GM21717 (cell line): ENCODE measurements around the gene AOPEP.

Experiments used
- ATAC-seq: cut with Tn5 transposase; IDR thresholded peaks from one replicate; pipeline ENCODE4 v1.9.1; 2021; ENCODE audit warnings: mild to moderate bottlenecking, moderate library complexity; ENCODE audit not compliant: unreplicated experiment

The AOPEP gene

DNA sequence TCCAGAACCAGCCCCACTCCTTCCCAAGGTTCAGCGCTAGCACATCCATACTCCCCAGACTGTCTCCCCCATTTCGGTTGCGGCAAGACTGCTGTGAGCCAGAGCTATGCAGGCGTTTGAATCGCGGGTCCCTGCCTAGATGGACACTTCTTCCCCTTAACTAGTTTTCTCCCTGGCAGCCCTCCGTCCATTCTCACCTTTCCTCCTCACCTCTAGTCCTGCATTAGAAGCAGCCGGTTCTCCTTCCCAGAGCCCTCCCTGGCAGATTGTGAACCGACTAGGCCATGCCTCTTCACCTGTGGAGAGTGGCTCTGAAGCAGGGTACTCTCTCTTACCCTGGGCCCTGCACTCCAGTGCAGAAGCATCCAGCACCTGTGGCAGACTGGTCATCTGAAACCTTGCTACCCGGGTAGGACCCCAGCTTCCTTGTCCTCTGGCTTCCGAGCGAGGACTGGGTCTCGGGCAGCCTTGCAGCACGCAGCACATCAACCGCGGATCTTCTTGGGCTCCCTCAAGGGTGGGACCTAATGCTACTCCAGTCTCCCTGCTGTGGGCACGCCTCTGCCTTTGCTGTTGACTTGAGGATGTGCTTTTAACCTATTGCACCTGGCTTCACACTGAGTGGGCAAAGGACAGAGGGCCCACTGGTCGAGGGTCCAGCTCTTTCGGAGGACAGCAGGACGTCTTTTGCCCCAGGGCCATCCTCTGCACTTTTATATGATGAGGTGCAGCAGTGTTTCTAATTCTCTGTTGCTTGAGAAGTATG lies 183.6 kb downstream of the AOPEP start:
- ATAC-seq, result no peak

DNA sequence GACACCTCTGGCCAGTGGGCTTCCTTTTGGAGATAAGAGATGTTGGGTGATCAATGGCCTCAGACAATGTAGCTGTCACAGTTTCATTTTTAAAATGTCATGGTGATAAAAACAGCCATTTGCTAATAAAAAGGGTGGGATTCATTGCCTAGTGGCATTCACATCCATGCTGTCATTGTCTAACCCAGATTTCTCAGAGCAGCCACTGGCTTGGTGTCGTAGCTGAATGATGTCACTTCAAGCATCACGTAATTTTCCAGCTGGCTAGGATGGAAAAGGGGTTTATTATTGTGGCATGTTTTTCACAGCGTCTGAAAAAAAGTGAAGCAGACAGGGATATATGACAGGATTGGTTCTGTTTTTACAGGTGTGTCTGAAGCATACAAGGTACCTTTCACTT lies 184.7 kb downstream of the AOPEP start:
- ATAC-seq, result no peak

DNA sequence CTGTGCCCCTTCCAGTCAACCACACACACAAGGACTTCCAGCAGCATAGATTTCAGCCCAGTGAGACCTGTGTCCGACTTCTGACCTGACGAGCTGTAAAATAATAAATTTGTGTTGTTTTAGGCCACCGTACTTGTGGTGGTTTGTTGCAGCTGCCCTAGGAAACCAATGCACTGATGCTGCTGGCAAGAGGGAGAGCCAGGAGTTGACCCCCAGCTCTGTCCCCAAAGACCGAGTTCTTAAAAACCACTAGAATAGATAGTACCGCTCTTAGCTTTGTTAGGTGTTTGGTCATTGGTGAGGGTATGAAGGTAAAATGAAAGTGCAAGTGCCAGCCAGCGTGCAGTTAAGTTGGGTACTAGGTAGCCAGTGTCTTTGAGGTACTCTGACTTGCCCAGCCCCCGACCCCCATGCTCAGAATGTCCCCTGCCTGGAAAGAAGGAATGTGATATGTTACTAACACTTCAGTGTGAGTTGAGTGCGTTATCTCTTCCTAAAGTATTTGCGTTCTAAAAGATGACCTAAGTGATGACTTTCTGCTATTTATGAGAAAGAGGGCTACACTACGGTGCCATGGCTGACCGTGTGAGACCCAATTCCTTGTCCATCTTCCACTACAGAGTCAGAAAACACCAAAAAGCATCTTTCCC lies 185.6 kb downstream of the AOPEP start:
- no peak for ATAC-seq

DNA sequence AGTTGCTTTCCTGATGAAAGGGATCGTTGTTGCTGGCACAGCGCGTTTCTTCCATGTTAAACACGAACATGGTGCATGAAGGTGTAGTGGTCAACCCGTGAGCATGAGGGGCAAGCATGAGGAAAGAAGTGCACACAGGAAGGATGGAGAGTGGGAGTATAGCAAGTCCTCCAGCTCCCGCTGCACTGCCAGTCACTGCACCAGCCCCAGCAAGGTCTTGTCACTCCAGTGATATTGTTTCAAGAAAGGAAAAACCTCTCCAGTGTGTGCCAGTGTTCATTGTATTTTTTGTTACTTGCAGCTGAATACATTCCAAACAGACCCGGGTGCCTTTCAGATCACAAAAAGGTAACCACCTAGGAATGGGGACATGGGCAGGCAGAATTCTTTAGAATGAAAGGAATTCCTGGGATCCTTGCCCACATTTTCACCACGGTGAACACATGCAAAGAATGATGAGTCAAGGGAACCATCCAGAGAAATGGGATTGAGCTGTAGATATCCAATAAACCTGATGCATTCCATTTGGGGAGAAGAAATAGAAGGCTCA lies 186.3 kb downstream of the AOPEP start:
- ATAC-seq, result no peak

DNA sequence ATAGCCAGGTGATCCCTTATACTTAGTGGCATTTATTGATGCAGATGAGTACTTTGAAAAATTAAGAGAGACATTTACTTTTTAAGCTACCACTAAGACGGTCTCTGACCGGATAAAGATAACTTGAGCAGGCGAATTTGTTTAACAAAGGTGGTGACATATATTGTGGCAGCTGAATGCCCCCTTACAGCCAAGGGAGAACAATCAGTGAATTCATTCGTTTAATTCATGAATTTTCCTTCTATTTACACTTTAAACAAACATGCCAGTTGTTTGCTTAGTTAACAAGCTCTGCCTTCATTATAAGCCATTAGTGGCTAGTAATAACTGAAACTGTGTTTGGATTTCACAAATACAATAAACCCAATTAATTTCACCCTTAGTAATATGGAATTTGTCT lies 187.1 kb downstream of the AOPEP start:
- no peak for ATAC-seq

DNA sequence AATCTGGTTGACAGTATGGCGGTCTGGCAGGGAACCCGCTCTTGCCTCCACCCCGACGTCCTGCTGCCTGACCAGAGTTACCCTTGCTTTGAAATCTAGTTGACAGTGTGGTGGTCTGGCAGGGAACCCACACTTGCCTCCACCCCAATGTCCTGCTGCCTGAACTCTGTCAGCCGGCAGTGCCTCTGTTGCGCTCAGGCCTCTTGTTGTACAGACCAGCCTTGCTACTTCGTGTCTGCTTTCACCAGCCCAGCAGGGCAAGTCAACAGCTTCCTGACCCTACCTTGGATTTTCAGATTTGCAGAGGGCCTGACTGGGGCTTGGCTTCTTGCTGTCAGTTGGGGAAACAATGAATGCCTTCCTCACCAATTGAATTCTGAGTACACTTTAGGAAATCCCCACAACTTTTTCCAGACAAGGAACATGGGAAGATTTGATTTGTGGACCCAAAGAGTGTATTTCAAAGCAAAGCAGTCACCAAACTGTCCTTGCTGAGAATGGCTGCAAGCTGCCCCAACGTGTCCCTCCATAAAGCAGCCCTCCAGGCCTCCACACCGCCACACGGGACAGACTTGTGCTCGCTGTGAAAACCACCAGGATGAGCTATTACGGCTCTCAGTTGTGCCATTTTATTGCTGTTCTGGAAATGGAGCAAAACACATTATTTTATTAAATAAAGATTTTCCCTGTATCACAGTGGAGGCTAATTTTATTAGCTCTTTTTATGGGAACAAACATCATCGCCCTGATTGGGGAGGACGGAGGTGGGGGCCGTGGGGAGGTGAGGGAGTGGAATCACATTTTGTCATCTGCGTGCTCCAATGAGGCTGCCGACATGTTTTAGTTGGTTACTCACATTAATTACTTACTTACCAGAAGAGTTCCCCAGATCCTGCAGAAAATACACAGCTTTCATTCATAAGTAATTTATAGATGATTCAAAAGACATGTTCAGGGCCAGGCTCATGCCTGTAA lies 189.3 kb downstream of the AOPEP start:
- ATAC-seq, result no peak

DNA sequence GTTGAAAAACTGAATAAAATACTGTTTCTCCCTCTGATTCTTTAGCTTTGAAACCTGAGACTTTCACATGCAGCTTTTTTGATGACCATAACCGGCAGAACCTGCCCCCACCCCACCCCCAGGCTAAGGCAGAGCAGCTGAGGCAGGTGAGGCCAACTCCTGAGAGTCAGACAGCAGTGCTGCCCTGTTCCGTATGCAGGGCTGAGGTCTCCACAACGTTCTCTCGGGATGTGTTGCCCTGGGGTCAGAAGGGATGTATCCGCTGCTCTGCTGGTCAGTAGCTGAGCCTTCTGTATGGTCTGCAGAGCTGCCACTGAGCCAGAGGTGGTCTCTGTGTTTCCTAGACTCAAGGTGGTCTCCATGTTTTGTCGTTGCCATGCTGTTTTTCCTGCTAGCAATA lies 190.5 kb downstream of the AOPEP start:
- ATAC-seq, result no peak

DNA sequence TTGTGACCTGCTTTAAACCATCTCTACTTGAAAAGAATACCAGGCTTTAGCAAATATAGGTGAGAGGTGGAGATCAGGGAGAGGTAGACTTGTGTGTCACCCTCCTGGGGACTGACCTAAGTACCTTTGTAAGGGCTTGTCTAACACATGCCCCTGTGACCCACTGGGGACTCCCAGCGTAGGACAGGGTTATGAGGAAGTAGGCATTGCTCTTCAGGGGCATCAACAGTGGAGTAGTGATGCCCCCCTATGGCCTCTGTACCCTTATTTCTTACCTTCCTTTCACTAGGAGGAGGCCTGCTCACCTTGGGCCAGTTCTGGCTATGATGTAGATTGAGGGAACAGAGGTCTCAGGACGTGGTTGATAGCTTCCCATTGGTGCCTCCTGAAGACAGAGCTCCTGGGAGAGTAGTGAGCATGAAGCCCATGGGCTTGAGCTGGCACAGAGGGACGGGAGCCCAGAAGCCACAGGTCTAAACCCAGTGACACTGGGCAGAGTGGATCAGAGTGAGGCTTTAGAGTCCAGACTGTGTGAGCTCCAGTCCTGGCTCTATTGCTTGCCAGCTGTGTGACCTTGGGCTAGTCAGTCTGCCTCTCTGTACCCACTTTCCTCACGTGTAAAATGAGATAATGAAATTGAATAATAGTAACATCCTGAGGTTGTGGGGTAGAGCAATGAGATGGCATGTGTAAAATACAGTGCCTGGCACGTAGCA lies 191.7 kb downstream of the AOPEP start:
- ATAC-seq, result no peak

DNA sequence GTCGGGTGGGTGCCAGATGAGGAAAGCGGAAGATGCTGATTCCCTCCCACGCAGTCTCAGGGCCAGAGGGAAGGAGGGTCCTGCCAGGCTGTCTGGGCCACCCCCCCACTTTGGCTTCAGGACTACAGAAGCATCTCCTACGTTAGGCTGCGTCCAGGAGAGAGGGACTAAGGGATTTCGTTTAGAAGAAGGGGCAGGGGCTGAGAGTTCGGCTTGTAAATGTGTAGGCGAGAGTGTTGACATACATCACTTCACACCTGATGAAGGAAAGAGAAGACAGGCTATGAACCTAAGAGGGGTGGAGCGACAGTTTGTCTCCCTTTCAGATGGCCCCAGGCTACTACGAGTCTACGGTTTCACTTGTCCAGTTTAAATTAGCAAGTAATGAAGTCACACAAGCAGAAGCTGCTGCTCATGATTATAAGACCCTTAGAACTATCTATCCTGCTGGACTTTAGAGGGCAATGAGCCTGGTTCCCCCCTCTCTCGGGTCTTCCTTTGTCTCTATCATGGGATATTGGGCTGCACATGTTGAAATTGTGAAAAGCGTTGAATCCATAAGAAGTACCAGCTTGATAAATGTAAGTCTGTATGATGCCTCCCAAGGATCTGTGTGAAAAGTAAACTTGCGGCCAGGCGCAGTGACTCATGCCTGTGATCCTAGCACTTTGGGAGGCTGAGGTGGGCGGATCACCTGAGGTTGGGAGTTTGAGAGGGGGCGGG lies 193.0 kb downstream of the AOPEP start:
- no peak for ATAC-seq

DNA sequence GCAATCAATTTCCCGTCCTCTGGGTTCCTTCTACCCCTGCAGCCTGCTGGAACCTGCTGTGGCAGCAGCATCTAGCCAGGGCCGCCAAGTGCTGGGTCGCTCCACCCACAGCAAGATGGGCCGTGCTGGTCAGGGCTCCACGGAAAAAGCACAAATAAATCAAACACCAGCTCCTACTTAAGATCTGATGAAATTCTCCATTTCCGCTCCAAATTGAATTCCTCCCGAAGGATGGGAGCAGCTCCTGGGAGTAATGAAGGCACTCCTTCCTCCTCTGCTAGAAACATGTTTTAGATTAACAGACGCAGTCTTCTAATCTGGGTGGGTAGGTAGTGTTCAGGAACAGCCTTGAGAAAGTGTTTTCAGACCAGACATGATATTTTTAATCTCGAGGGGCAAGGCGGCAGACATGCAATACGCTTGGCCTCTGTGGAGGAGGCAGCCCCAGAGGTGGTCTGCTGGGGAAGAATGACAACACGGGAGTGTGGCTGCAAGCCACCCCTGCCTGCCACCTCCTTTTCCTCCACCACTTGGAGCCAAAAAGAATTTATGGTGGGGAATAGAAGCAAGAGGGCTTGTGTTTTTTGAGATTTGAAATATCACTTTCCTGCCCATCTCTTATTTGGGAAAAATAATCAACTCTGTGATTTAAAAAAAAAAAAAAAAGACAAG lies 194.1 kb downstream of the AOPEP start:
- ATAC-seq, result no peak

DNA sequence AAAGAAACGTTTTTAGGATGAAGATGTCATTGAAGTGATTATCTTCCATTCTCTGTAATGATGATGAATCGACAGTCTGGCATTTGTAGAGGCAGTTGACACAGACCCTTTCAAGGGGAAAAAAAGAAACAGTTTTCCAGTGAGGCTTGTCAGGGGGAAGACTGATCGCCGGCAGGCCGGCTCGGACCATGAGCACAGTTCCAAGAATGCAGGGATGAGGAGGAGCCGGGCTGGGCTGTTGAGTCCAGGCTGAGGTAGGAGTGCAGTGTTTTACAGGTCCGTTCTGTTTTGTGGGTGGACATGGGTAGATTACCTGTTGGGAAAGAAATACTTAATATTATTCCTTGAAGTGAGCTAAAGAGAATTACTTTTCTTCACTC lies 194.6 kb downstream of the AOPEP start:
- no peak for ATAC-seq

DNA sequence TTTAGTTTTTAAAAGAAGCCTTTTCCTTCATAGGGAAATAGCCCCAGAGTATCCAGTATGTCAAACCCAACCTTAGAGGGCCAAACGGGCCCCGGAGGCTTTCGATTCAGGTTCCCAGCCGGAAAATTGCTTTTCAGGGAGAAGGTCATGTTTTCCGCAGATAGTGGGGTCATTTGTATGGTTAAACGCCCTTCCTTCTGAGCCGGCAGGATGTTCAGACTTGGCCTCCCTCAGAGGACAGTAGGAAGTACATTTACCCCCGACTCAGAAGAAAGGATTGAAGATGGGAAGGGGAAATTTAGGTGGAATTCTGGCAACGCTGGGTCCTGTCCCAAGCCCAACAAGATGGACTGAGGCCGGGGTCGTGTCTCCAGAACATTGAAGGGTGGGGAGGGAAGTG lies 195.2 kb downstream of the AOPEP start:
- ATAC-seq, result no peak

DNA sequence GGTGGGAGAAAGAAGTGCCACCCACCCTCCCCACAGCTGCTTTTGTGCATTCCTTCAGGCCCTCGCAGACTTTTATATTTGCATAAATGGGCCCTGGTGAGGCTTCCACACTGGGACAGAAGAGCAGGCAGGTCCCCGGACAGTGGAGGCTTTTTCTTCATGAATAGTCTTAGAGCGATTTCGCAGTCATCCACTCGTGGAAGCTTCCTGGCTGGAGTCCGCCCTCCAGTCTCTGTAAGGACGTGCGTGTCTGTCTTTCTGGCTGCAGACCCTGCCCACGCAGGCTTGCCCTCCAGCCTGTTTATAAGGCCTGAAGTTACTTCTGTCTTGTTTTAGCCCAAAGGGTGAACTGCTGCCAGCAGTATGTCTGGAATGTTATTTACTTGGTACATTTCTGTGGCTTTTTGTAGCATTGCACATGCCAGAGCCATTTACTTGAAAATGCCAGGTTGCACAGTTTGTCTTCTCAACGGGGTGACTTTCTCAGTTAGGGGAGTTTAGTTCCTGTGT lies 195.7 kb downstream of the AOPEP start:
- ATAC-seq, result no peak

DNA sequence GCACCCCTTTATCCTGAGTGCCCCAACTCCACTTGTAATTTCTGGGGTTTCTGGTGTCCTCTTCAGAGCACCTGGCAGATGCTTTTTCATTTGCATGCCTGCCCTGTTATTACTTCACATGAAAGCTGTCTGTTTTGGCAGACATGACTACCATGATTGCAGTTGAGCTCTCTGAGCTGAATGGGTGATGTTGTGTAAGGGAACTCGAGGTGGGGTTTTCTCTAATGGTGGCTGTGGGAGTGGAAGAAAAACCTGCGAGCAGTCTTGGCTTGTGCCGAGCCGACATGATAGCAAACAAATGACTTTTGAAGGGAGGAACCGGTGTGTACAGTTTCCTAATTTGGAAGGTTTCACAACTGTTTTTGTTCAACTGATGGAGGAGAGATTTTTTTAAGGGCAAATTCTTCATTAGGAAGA lies 196.2 kb downstream of the AOPEP start:
- ATAC-seq, result no peak

DNA sequence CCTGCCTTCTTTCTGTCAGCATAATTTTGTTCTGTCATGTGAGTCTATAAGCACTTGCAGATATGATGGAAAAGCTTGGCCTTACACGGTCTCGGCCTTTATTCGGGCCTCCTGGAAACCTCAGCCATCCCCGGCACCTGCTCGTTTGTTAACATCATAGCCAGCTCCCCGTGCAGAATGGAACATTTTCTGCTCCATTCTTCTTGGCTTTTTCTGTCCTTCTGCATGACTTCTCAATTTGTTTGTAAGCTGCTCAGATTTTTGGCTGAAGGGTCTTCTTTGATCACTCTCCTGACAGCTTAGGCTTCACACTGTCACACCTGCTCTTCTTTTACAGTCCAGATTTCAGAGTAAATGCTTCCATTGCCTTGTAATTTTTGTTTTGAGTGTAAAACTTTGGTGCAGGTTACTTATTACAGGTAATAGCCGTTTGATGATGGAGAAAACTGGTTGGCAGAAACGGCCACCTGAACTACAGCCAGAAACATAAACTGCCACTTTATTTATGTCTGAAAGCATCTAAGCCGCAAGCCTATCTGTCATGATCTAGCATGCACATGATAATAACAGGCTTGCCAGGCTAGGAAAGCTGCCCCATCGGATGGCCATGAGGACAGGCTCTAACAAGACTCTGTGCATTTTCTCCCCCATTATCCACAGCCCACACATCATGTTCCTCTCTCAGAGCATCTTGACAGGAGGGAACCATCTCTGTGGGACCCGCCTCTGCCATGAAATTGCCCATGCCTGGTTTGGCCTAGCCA lies 197.0 kb downstream of the AOPEP start:
- no peak for ATAC-seq

DNA sequence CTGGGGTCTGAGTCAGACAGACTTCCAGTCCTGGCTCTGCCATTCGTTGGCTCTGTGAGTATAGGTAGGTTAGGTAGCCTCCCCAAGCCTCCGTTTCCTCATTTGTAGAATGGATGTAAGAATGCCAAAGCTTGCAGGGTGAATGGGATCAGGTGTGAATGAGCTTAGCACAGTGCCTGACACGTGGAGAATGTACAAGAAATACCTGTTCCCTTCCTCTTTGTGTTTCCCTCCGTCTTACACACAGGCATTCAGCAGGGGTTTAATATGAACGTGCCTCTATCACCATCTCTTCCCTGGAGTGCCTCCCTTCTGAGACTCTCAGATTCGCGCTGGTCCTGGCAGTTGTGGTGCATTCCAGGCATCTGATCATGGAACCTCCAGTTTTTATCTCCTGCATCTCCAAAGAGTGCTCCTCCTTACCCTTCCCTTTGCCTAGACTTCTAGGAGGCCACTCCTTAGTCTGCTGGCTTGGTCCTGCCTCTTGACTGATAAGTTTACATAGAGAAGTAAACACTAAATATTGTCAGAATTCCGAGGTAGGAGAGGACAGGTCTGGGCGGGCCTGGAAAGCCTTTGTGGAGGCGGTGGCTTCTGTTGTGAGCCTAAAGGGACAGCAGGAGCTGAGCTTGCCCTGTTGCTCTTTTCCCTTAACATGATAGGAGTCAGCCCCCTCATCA lies 199.4 kb downstream of the AOPEP start:
- ATAC-seq, result no peak

DNA sequence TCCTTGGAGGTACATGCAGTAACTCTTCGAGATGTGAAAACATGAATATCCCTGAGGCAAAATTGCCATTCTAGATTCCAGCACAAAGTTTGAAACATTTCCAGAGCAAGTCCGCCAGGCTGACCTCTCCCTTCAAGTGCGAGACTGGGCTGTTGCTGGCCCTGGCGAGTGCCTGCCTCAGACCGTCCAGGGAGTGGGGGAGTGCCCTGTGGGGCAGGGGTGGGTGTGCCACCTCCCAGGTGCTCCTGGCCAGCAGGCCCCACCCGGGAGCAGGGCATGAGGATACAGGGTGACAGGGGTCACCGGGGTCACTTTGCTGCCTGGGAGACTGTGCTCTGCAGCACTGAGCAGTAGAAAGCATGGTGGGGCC lies 199.9 kb downstream of the AOPEP start:
- ATAC-seq, result no peak
